GM19438 (cell line): Measurements from ENCODE around the gene LPIN1.

Experiments
- ATAC-seq: cut with Tn5 transposase; IDR thresholded peaks from one replicate; pipeline ENCODE4 v1.9.1; 2021; ENCODE audit warnings: low read depth; ENCODE audit not compliant: unreplicated experiment

LPIN1 gene

DNA sequence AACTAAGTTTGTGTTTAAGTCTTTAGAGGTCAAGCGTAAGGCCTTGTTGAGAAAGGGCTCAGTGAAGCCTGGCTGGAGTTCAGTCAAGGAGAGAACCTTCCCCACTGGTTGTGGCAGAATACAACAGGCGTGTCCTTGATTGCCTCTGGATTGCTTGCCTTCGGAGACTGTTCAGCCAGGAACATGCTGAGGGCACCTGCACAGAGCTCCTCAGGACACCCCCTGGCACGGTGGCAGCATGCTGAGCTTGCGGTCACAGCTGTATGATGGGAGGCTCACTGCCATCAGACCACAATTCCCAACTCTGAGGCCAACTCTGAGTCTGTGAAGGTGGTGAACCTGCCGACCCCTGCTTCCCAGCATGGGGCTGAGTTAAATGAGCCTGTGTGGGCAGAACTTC, 130.0 kb downstream of the LPIN1 start:
- ATAC-seq, result no peak

DNA sequence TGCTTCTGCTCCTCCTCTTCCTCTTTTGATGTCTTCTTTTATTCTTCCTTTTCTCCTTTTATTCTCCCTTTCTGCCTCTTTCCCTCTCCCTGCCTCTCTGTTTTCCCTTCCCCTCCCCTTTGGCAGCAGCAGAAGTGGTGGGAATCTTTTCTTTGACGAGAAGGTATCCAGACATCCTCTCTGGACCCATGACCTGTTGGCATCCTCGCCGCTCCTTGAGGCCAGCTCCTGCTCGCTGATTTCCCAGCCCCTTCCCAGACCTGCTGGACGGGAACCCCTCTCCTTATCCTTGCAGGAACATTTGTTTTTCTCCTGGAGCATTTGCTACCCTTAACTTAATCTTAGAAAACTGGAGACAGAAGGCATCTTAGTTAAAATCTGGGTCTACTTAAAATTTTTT, 130.5 kb downstream of the LPIN1 start:
- ATAC-seq, result no peak
